VCaP (cell line): Measurements from ENCODE around the gene PPP1R7.
A peak's percentile ranks its signal among the peaks of the same experiment; 100 is the strongest.

ENCODE experiments used
- H3K27ac ChIP-seq: fragments of 450-650 bp; 2 replicates; pipeline ENCODE4 v1.5.1; 2017
- CTCF ChIP-seq: fragments of 450-650 bp; conservative IDR thresholded peaks from 2 replicates; pipeline ENCODE4 v1.5.1; 2017; ENCODE audit warnings: mild to moderate bottlenecking, moderate library complexity

The PPP1R7 gene

GRCh38 chr2:241160318-241160717, 10.1 kb downstream of the PPP1R7 start:
- no peak overlapping the region for H3K27ac ChIP-seq
- no peak for TF ChIP-seq CTCF

GRCh38 chr2:241161646-241162281, 11.5 kb downstream of the PPP1R7 start:
- H3K27ac ChIP-seq, result no peak overlapping the region

GRCh38 chr2:241163601-241164118, 13.4 kb downstream of the PPP1R7 start:
- no peak overlapping the region for H3K27ac ChIP-seq
- TF ChIP-seq CTCF, result no peak

More at GRCh38 chr2:241161646-241162281, 11.5 kb downstream of the PPP1R7 start:
- TF ChIP-seq CTCF, result no peak

- no peak overlapping the region for H3K27ac ChIP-seq
- TF ChIP-seq CTCF, result no peak
Observed at GRCh38 chr2:241168366-241168765, 18.1 kb downstream of the PPP1R7 start.

DNA sequence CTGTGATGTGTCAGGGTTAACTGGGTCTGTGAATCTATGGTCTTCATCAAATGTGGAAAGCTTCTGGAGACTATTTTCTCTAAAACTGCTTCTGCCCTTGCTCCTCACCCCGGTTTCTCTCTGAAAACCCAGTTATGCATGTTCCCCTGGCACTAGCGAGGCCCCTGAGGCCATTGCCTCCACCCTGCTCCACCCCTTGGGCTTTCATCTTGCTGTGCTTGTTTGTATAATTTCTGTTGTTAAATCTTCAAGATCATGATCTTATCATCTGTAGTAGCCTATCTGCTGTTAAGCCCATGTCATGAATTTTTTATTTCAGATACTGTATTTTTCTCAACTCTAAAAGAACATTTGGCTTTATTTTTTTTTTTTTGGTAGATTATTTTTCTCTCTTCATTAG, 23.3 kb downstream of the PPP1R7 start:
- no peak for TF ChIP-seq CTCF

DNA sequence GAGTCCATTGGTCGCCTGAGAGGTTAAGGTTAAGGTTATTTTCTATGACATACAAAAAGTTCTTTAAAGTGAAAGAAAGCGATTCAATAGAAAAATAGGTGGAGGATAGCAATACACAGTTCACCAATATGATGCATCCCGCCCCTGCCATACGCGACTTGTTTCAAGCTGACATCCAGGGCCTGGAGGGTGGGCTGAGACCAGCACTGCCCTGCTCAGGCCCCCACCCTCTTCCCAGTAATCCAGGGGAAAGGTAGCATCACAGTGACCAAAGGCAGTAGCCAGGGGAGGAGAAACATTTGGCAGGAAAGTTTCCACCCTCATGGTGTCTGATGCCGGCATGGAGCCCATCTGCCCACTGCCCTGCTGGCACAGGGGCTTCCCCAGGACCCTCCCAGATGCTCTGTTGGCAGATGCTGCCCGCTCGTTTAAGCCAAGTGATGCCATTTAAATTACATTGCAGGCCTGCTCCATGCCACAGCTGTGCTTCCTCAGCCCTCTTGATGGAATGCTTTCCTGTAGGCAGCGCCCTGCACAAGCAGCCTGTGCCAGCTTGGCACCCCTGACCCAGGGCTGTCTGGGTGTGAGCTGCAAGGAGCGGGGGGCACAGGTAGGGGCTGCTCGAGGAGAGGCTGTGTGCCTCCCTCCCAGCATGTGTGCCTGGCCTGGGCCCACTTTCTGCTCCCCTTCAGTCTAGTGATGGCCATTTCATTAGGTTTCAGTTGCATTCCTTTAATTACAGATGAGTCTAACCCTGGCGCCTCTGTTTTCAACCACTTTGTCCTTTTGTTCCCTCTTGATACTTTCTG, 27.5 kb downstream of the PPP1R7 start:
- TF ChIP-seq CTCF, result no peak
- no peak overlapping the region for H3K27ac ChIP-seq

More for the DNA sequence above, 23.3 kb downstream of the PPP1R7 start:
- H3K27ac ChIP-seq, result peak overlapping the region; percentile 79

DNA sequence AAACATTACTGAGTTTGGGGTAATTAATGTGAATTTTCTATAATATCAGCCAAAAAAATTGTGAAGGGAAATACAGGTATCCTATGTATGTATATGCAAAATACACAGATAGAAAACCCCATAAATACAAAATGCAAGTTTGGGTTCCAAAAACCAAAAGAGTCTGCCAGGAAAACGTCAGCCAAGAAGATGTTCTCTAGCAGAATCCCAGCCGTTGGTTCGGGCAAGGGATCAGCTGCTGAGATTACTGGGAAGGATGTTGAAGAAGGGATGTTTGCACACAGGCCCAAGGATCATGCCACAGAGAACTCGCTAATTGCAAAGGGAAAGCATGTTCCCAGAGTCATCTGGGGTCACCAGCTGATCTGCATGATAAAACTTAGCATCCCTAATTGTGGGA, 28.7 kb downstream of the PPP1R7 start:
- TF ChIP-seq CTCF, result no peak
- no peak overlapping the region for H3K27ac ChIP-seq
